Pulmonary artery endothelial cell (primary cell): ENCODE data around the gene LRG1. TPM values are rescaled to one million over a fixed set of nuclear protein-coding genes. Genes with fewer than 3 reads are reported as not detected.
A peak's percentile ranks its signal among the peaks of the same experiment; 100 is the strongest.
"Not testable (repeated sequence)": the region's sequence is repeated elsewhere in the genome, so short reads cannot be mapped to it uniquely, and the experiment has no call there.

Source experiments
- DNase-seq: peaks from one replicate; pipeline ENCODE4 v3.0.0-alpha.2; 2011; ENCODE audit warnings: low read depth, low spot score
- total RNA-seq: library from RNA; depleted of rRNA; stranded (reverse); fragments of >200 nt; gene quantifications from 2 replicates; pipeline ENCODE4 v1.2.3, GENCODE V29; 2014

Gene LRG1
- total RNA-seq, 1 donor from 2014 or later: 0.13 TPM

- not testable (repeated sequence) for DNase-seq
Measured at GRCh38 chr19:4527377-4527776, 12.5 kb downstream of the LRG1 start.

GRCh38 chr19:4525563-4526002, 14.3 kb downstream of the LRG1 start:
- DNase-seq: no peak

- DNase-seq: no peak
Measured at GRCh38 chr19:4524808-4525562, 14.9 kb downstream of the LRG1 start.

GRCh38 chr19:4523306-4524110, 16.3 kb downstream of the LRG1 start:
- DNase-seq: peak; percentile 20

GRCh38 chr19:4522291-4523002, 17.4 kb downstream of the LRG1 start:
- DNase-seq: no peak

- DNase-seq: no peak
Measured at GRCh38 chr19:4521888-4522242, 18.0 kb downstream of the LRG1 start.

GRCh38 chr19:4521170-4521887, 18.5 kb downstream of the LRG1 start:
- DNase-seq: no peak

GRCh38 chr19:4519521-4520277, 20.1 kb downstream of the LRG1 start:
- DNase-seq: no peak

- no peak for DNase-seq
Measured at GRCh38 chr19:4519172-4519496, 20.7 kb downstream of the LRG1 start.

GRCh38 chr19:4518345-4519171, 21.3 kb downstream of the LRG1 start, which contains the start of gene PLIN4:
Gene PLIN4 (minus strand): TSS chr19:4518486. CDS start chr19:4518272, 214 bp downstream.
- no peak for DNase-seq

- no peak for DNase-seq
Measured at GRCh38 chr19:4517451-4518057, 22.3 kb downstream of the LRG1 start.

- no peak for DNase-seq
Measured at GRCh38 chr19:4516939-4517300, 22.9 kb downstream of the LRG1 start.

- DNase-seq: no peak
Measured at GRCh38 chr19:4516199-4516938, 23.5 kb downstream of the LRG1 start.

- DNase-seq: no peak
Measured at GRCh38 chr19:4515732-4516131, 24.1 kb downstream of the LRG1 start.

- no peak for DNase-seq
Measured at GRCh38 chr19:4513248-4513647, 26.6 kb downstream of the LRG1 start.

GRCh38 chr19:4512070-4512469, 27.8 kb downstream of the LRG1 start:
- DNase-seq: no peak

- no peak for DNase-seq
Measured at GRCh38 chr19:4511300-4512054, 28.4 kb downstream of the LRG1 start.
